Neural progenitor cell (in vitro differentiated cells): ENCODE data around the gene ZGPAT. TPM values are rescaled to one million over a fixed set of nuclear protein-coding genes. Genes with fewer than 3 reads are reported as not detected.
"Not testable (repeated sequence)": the region's sequence is repeated elsewhere in the genome, so short reads cannot be mapped to it uniquely, and the experiment has no call there.

ENCODE experiments used
- DNase-seq: peaks from one replicate; pipeline ENCODE4 v3.0.0-alpha.2; 2016; ENCODE audit warnings: low spot score
- H2AFZ ChIP-seq: fragments of 200-600 bp; sonication (generic); replicated peaks from 2 replicates; pipeline ENCODE4 v1.6.1; 2016; ENCODE audit warnings: antibody characterized with exemption
- H3F3A ChIP-seq: fragments of 200-600 bp; sonication (generic); 2 replicates; pipeline ENCODE4 v1.6.1; 2016; ENCODE audit warnings: antibody characterized with exemption, low read depth
- H3K27ac ChIP-seq: fragments of 200-600 bp; sonication (generic); 2 replicates; pipeline ENCODE4 v1.5.1; 2016; ENCODE audit warnings: mild to moderate bottlenecking
- H3K27me3 ChIP-seq: fragments of 200-600 bp; sonication (generic); 2 replicates; pipeline ENCODE4 v1.6.1; 2016; ENCODE audit warnings: mild to moderate bottlenecking, moderate library complexity
- H3K36me3 ChIP-seq: fragments of 200-600 bp; sonication (generic); 2 replicates; pipeline ENCODE4 v1.5.1; 2016
- H3K4me1 ChIP-seq: fragments of 200-600 bp; sonication (generic); 2 replicates; pipeline ENCODE4 v1.6.1; 2016; ENCODE audit warnings: mixed run types
- H3K4me2 ChIP-seq: fragments of 200-600 bp; sonication (generic); 2 replicates; pipeline ENCODE4 v1.6.1; 2016
- H3K4me3 ChIP-seq: fragments of 200-600 bp; sonication (generic); 2 replicates; pipeline ENCODE4 v1.5.1; 2016
- H3K79me2 ChIP-seq: fragments of 200-600 bp; sonication (generic); 2 replicates; pipeline ENCODE4 v1.6.1; 2016; ENCODE audit warnings: low read depth
- H3K9ac ChIP-seq: fragments of 200-600 bp; sonication (generic); 2 replicates; pipeline ENCODE4 v1.6.1; 2016
- H3K9me3 ChIP-seq: fragments of 200-600 bp; sonication (generic); 2 replicates; pipeline ENCODE4 v1.5.1; 2016; ENCODE audit warnings: low read depth
- H4K20me1 ChIP-seq: fragments of 200-600 bp; sonication (generic); 2 replicates; pipeline ENCODE4 v1.6.1; 2016; ENCODE audit warnings: low read depth
- H3K27ac Mint-ChIP-seq: 3 replicates; pipeline ENCODE4 v1.8.0; 2021; ENCODE audit warnings: mixed read lengths
- H3K27me3 Mint-ChIP-seq: 2 replicates; pipeline ENCODE4 v1.8.0; 2022; ENCODE audit warnings: low read depth, mild to moderate bottlenecking, inconsistent platforms, moderate library complexity, mixed read lengths; ENCODE audit not compliant: insufficient read depth
- H3K36me3 Mint-ChIP-seq: 3 replicates; pipeline ENCODE4 v1.8.0; 2021; ENCODE audit warnings: mixed read lengths
- H3K4me1 Mint-ChIP-seq: 3 replicates; pipeline ENCODE4 v1.8.0; 2021; ENCODE audit warnings: mixed read lengths
- H3K4me3 Mint-ChIP-seq: 3 replicates; pipeline ENCODE4 v1.8.0; 2021; ENCODE audit warnings: mild to moderate bottlenecking, moderate library complexity, mixed read lengths
- H3K9me3 Mint-ChIP-seq: 3 replicates; pipeline ENCODE4 v1.8.0; 2020; ENCODE audit warnings: mixed read lengths
- CTCF ChIP-seq: fragments of 200-600 bp; sonication (generic); IDR thresholded peaks from 2 replicates; pipeline ENCODE4 v1.5.1; 2017; ENCODE audit warnings: antibody characterized with exemption, mild to moderate bottlenecking
- EZH2 ChIP-seq: fragments of 200-600 bp; sonication (generic); IDR thresholded peaks from 2 replicates; pipeline ENCODE4 v1.6.1; 2017; ENCODE audit warnings: antibody characterized with exemption, mild to moderate bottlenecking, moderate library complexity
- EZH2phosphoT487 ChIP-seq: fragments of 200-600 bp; sonication (generic); IDR thresholded peaks from 2 replicates; pipeline ENCODE4 v1.6.1; 2017; ENCODE audit warnings: antibody characterized with exemption
- total RNA-seq: library from RNA; depleted of rRNA; stranded (reverse); fragments of >200 nt; gene quantifications from 2 replicates; pipeline ENCODE4 v1.2.3, GENCODE V29; 2015; ENCODE audit warnings: low replicate concordance

Gene ZGPAT
- total RNA-seq, 1 donor from 2014 or later = 8.2 TPM

GRCh38 chr20:63774306-63774705, 66.5 kb downstream of the ZGPAT start:
- Histone ChIP-seq H3K4me2 (no peak overlapping the region), H4K20me1 (peaks cover 4% of the 10 kb centered on the region), H3K4me1 (peaks cover 6% of the 10 kb centered on the region), H3K9ac (no peak overlapping the region), H3K79me2 (peaks cover 8% of the 10 kb centered on the region), H2AFZ (no peak overlapping the region), H3K4me3 (no peak overlapping the region), H3K36me3 (no peaks in the 10 kb centered on the region), H3K9me3 (no peaks in the 10 kb centered on the region), H3F3A (peaks cover 15% of the 10 kb centered on the region), H3K27ac (no peak overlapping the region), H3K27me3 (no peaks in the 10 kb centered on the region)
- Mint-ChIP-seq H3K27me3 (peaks cover 3% of the 10 kb centered on the region), H3K4me3 (peak overlapping the region; percentile 61), H3K36me3 (peaks cover 4% of the 10 kb centered on the region), H3K4me1 (peaks cover 15% of the 10 kb centered on the region), H3K27ac (no peak overlapping the region), H3K9me3 (no peaks in the 10 kb centered on the region)
- TF ChIP-seq EZH2phosphoT487 (no peak), CTCF (no peak), EZH2 (no peak)
- no peak for DNase-seq

- Histone ChIP-seq H3K27me3 (no peaks in the 10 kb centered on the region), H3K79me2 (peaks cover 8% of the 10 kb centered on the region), H3K36me3 (no peaks in the 10 kb centered on the region), H2AFZ (peak overlapping the region; percentile 75), H3K9me3 (no peaks in the 10 kb centered on the region), H3K27ac (no peak overlapping the region), H3K4me2 (peak overlapping the region; percentile 78), H3K4me3 (peak overlapping the region; percentile 44), H3F3A (peaks cover 15% of the 10 kb centered on the region), H3K4me1 (peaks cover 6% of the 10 kb centered on the region), H3K9ac (no peak overlapping the region), H4K20me1 (peaks cover 4% of the 10 kb centered on the region)
- H3K27me3 Mint-ChIP-seq = peaks cover 3% of the 10 kb centered on the region
- TF ChIP-seq EZH2phosphoT487 (no peak), CTCF (peak; percentile 83), EZH2 (no peak)
- no peaks in the 10 kb centered on the region for H3K9me3 Mint-ChIP-seq
- peak; percentile 95 for DNase-seq
- H3K36me3 Mint-ChIP-seq = peaks cover 4% of the 10 kb centered on the region
- peak overlapping the region; percentile 97 for H3K27ac Mint-ChIP-seq
- peaks cover 15% of the 10 kb centered on the region for H3K4me1 Mint-ChIP-seq
- H3K4me3 Mint-ChIP-seq = peak overlapping the region; percentile 80
These were observed 67.5 kb downstream of the ZGPAT start for GRCh38 chr20:63775096-63775978.

GRCh38 chr20:63776875-63777274, 69.0 kb downstream of the ZGPAT start:
- H3K27ac Mint-ChIP-seq, H3K4me3 ChIP-seq, H3K79me2 ChIP-seq, H3K9me3 Mint-ChIP-seq, H3K27me3 ChIP-seq, H4K20me1 ChIP-seq, H3K36me3 ChIP-seq, H3K9ac ChIP-seq, H3K27ac ChIP-seq, DNase-seq, H3K4me3 Mint-ChIP-seq, H2AFZ ChIP-seq, H3K9me3 ChIP-seq, H3K27me3 Mint-ChIP-seq, H3K4me1 ChIP-seq, H3K4me2 ChIP-seq, H3K36me3 Mint-ChIP-seq: not testable (repeated sequence)
- H3K4me1 Mint-ChIP-seq = peaks cover 15% of the 10 kb centered on the region
- H3F3A ChIP-seq = peaks cover 15% of the 10 kb centered on the region

GRCh38 chr20:63777614-63778013, 69.8 kb downstream of the ZGPAT start:
- peaks cover 8% of the 10 kb centered on the region for H3K79me2 ChIP-seq
- TF ChIP-seq EZH2 = no peak
- H3K9me3 ChIP-seq = no peaks in the 10 kb centered on the region
- no peak overlapping the region for H3K9ac ChIP-seq
- H3K4me3 ChIP-seq = no peak overlapping the region
- no peaks in the 10 kb centered on the region for H3K36me3 ChIP-seq
- H3K4me1 ChIP-seq = peaks cover 6% of the 10 kb centered on the region
- Mint-ChIP-seq H3K36me3 (peaks cover 6% of the 10 kb centered on the region), H3K27me3 (peaks cover 6% of the 10 kb centered on the region), H3K4me1 (peaks cover 15% of the 10 kb centered on the region), H3K27ac (no peak overlapping the region), H3K4me3 (peak overlapping the region; percentile 33), H3K9me3 (no peaks in the 10 kb centered on the region)
- peaks cover 4% of the 10 kb centered on the region for H4K20me1 ChIP-seq
- no peaks in the 10 kb centered on the region for H3K27me3 ChIP-seq
- H3K27ac ChIP-seq = no peak overlapping the region
- H3K4me2 ChIP-seq = no peak overlapping the region
- H3F3A ChIP-seq = peaks cover 15% of the 10 kb centered on the region
- DNase-seq = no peak
- H2AFZ ChIP-seq = no peak overlapping the region
